ENCODE data around the gene ABI3. TPM values are rescaled to one million over a fixed set of nuclear protein-coding genes. Genes with fewer than 3 reads are reported as not detected.

The ABI3 gene
- total RNA-seq, 1 donor from 2014 or later = 0.77 TPM

GRCh38 chr17:49239963-49240362 lies 29.5 kb downstream of the ABI3 start:
- H3K27ac Mint-ChIP-seq (ENCODE audit: unreplicated experiment) = no peak overlapping the region
- TF ChIP-seq EZH2 (IDR thresholded peaks at IDR 0.05; ENCODE audit: insufficient read depth, low read length) (no peak), CTCF (IDR thresholded peaks at IDR 0.05; ENCODE audit: insufficient read depth, low read depth, low read length) (no peak)
- Histone ChIP-seq H3K79me2 (ENCODE audit: insufficient read depth, low read length) (no peaks in the 10 kb centered on the region), H3K36me3 (ENCODE audit: insufficient read depth, low read length) (no peaks in the 10 kb centered on the region), H3K4me3 (ENCODE audit: insufficient read depth, low read depth, low read length) (no peak overlapping the region), H4K20me1 (ENCODE audit: insufficient read depth, low read length) (no peaks in the 10 kb centered on the region), H3K27me3 (ENCODE audit: insufficient read depth, low read length) (peaks cover 11% of the 10 kb centered on the region), H3K9me3 (ENCODE audit: insufficient read depth, low read depth, low read length) (no peaks in the 10 kb centered on the region), H3K4me2 (ENCODE audit: low read length) (no peak overlapping the region), H2AFZ (ENCODE audit: low read depth, low read length) (no peak overlapping the region), H3K27ac (ENCODE audit: low read depth, low read length) (no peak overlapping the region), H3K9ac (ENCODE audit: low read length) (no peak overlapping the region), H3K4me1 (ENCODE audit: insufficient read depth, low read length) (no peaks in the 10 kb centered on the region)
- H3K9me3 Mint-ChIP-seq (ENCODE audit: unreplicated experiment) = no peaks in the 10 kb centered on the region
- FAIRE-seq (no peak), DNase-seq (ENCODE audit: low read depth) (no peak)
- H3K4me1 Mint-ChIP-seq (ENCODE audit: low read depth, unreplicated experiment) = no peaks in the 10 kb centered on the region
- no peaks in the 10 kb centered on the region for H3K36me3 Mint-ChIP-seq (ENCODE audit: low read depth, unreplicated experiment)
- H3K4me3 Mint-ChIP-seq (ENCODE audit: unreplicated experiment) = no peak overlapping the region
- H3K27me3 Mint-ChIP-seq (ENCODE audit: low read depth, unreplicated experiment) = peaks cover 25% of the 10 kb centered on the region

- no peaks in the 10 kb centered on the region for H4K20me1 ChIP-seq (ENCODE audit: insufficient read depth, low read length)
- H3K4me3 ChIP-seq (ENCODE audit: insufficient read depth, low read depth, low read length) = no peak overlapping the region
- no peak for DNase-seq (ENCODE audit: low read depth)
- Mint-ChIP-seq H3K27me3 (ENCODE audit: low read depth, unreplicated experiment) (peaks cover 25% of the 10 kb centered on the region), H3K36me3 (ENCODE audit: low read depth, unreplicated experiment) (no peaks in the 10 kb centered on the region), H3K27ac (ENCODE audit: unreplicated experiment) (no peak overlapping the region), H3K4me1 (ENCODE audit: low read depth, unreplicated experiment) (no peaks in the 10 kb centered on the region), H3K9me3 (ENCODE audit: unreplicated experiment) (no peaks in the 10 kb centered on the region), H3K4me3 (ENCODE audit: unreplicated experiment) (no peak overlapping the region)
- no peak overlapping the region for H3K4me2 ChIP-seq (ENCODE audit: low read length)
- H3K27me3 ChIP-seq (ENCODE audit: insufficient read depth, low read length) = peaks cover 11% of the 10 kb centered on the region
- H3K9me3 ChIP-seq (ENCODE audit: insufficient read depth, low read depth, low read length) = no peaks in the 10 kb centered on the region
- no peak overlapping the region for H2AFZ ChIP-seq (ENCODE audit: low read depth, low read length)
- H3K9ac ChIP-seq (ENCODE audit: low read length) = no peak overlapping the region
- TF ChIP-seq CTCF (IDR thresholded peaks at IDR 0.05; ENCODE audit: insufficient read depth, low read depth, low read length) (no peak), EZH2 (IDR thresholded peaks at IDR 0.05; ENCODE audit: insufficient read depth, low read length) (no peak)
- no peaks in the 10 kb centered on the region for H3K36me3 ChIP-seq (ENCODE audit: insufficient read depth, low read length)
- no peak for FAIRE-seq
- no peak overlapping the region for H3K27ac ChIP-seq (ENCODE audit: low read depth, low read length)
- H3K4me1 ChIP-seq (ENCODE audit: insufficient read depth, low read length) = no peaks in the 10 kb centered on the region
- H3K79me2 ChIP-seq (ENCODE audit: insufficient read depth, low read length) = no peaks in the 10 kb centered on the region
Observed at GRCh38 chr17:49240619-49241018, 30.1 kb downstream of the ABI3 start.

- Mint-ChIP-seq H3K36me3 (ENCODE audit: low read depth, unreplicated experiment) (no peaks in the 10 kb centered on the region), H3K4me3 (ENCODE audit: unreplicated experiment) (no peak overlapping the region), H3K4me1 (ENCODE audit: low read depth, unreplicated experiment) (no peaks in the 10 kb centered on the region), H3K9me3 (ENCODE audit: unreplicated experiment) (no peaks in the 10 kb centered on the region), H3K27ac (ENCODE audit: unreplicated experiment) (no peak overlapping the region), H3K27me3 (ENCODE audit: low read depth, unreplicated experiment) (peaks cover 21% of the 10 kb centered on the region)
- H3K4me3 ChIP-seq (ENCODE audit: insufficient read depth, low read depth, low read length) = no peak overlapping the region
- no peak overlapping the region for H2AFZ ChIP-seq (ENCODE audit: low read depth, low read length)
- no peaks in the 10 kb centered on the region for H3K36me3 ChIP-seq (ENCODE audit: insufficient read depth, low read length)
- DNase-seq (ENCODE audit: low read depth) = no peak
- H3K9ac ChIP-seq (ENCODE audit: low read length) = no peak overlapping the region
- no peak for TF ChIP-seq EZH2 (IDR thresholded peaks at IDR 0.05; ENCODE audit: insufficient read depth, low read length)
- no peak for TF ChIP-seq CTCF (IDR thresholded peaks at IDR 0.05; ENCODE audit: insufficient read depth, low read depth, low read length)
- FAIRE-seq = no peak
- peaks cover 7% of the 10 kb centered on the region for H3K27me3 ChIP-seq (ENCODE audit: insufficient read depth, low read length)
- H3K9me3 ChIP-seq (ENCODE audit: insufficient read depth, low read depth, low read length) = no peaks in the 10 kb centered on the region
- H3K4me1 ChIP-seq (ENCODE audit: insufficient read depth, low read length) = no peaks in the 10 kb centered on the region
- no peaks in the 10 kb centered on the region for H4K20me1 ChIP-seq (ENCODE audit: insufficient read depth, low read length)
- H3K4me2 ChIP-seq (ENCODE audit: low read length) = no peak overlapping the region
- H3K79me2 ChIP-seq (ENCODE audit: insufficient read depth, low read length) = no peaks in the 10 kb centered on the region
- no peak overlapping the region for H3K27ac ChIP-seq (ENCODE audit: low read depth, low read length)
Observed at GRCh38 chr17:49241040-49241439, 30.5 kb downstream of the ABI3 start.
